Calu3 (cell line): ENCODE data around the gene VSIG10L2. TPM values are rescaled to one million over a fixed set of nuclear protein-coding genes. Genes with fewer than 3 reads are reported as not detected.

ENCODE experiments used
- BruUV-seq: library from RNA; stranded (reverse); fragments of 400-500 nt; replicated peaks from 2 replicates; lab custom pipeline; 2021; lab: Mats Ljungman, UMichigan
- CTCF ChIA-PET: fragments of 300-600 bp; sonication (Branson Sonifier 250); formaldehyde crosslinking; loops from one replicate; lab custom pipeline; 2022; ENCODE audit warnings: antibody characterized with exemption; lab: Charles Lee
- DNase-seq: peaks from one replicate; pipeline ENCODE4 v3.0.0; 2022
- H3K27ac Mint-ChIP-seq: one replicate; pipeline ENCODE4 v1.8.0; 2022; ENCODE audit warnings: mixed read lengths; ENCODE audit not compliant: unreplicated experiment
- H3K27me3 Mint-ChIP-seq: one replicate; pipeline ENCODE4 v1.8.0; 2022; ENCODE audit warnings: mixed read lengths; ENCODE audit not compliant: unreplicated experiment
- H3K36me3 Mint-ChIP-seq: one replicate; pipeline ENCODE4 v1.8.0; 2022; ENCODE audit warnings: mild to moderate bottlenecking, moderate library complexity, mixed read lengths; ENCODE audit not compliant: insufficient read depth, unreplicated experiment
- H3K4me1 Mint-ChIP-seq: one replicate; pipeline ENCODE4 v1.8.0; 2022; ENCODE audit warnings: mild to moderate bottlenecking, low read depth, mixed read lengths; ENCODE audit not compliant: unreplicated experiment
- H3K4me3 Mint-ChIP-seq: one replicate; pipeline ENCODE4 v1.8.0; 2022; ENCODE audit warnings: mild to moderate bottlenecking, low read depth, moderate library complexity, mixed read lengths; ENCODE audit not compliant: unreplicated experiment
- H3K9me3 Mint-ChIP-seq: one replicate; pipeline ENCODE4 v1.8.0; 2022; ENCODE audit warnings: low read depth, mixed read lengths; ENCODE audit not compliant: unreplicated experiment
- CTCF ChIP-seq: fragments of 200-600 bp; IDR thresholded peaks from one replicate; pipeline ENCODE4 v1.8.0; 2022; ENCODE audit warnings: antibody characterized with exemption; ENCODE audit not compliant: unreplicated experiment
- intact Hi-C: fragments of 100-400 bp; cut with micrococcal nuclease; formaldehyde crosslinking; loops from one replicate; pipeline ENCODE4 v1.10.0; 2022; ENCODE audit not compliant: unreplicated experiment
- total RNA-seq: library from RNA; stranded (reverse); gene quantifications from 2 replicates; pipeline ENCODE4 v1.2.3, GENCODE V29; 2022

Gene VSIG10L2
- total RNA-seq, 1 experiment from 2014 or later: not detected

- CTCF ChIA-PET: no interaction called here
- H3K27ac Mint-ChIP-seq: no peak overlapping the region
These were observed 6.7 kb upstream of the VSIG10L2 start for GRCh38 chr11:125939081-125939521.

DNA sequence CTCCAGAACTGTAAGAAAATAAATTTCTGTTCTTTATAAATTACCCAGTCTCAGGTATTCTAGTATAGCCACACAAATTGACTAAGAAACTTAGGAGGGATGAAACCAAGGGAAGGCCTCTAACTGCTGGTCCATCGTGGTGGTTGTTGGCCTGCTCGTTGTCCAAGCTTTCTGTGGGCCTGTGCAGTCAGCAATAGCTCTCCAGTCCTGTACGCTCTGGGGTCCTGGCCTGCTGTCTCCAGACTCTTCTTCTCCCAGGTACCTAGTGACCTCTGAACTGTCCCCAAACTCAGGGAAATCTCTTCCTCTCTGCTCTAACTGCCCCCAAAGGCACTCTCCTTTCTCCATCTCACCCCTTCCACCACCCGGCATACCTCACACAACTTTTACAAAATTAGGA lies 5.7 kb upstream of the VSIG10L2 start:
- Mint-ChIP-seq H3K4me3 (no peak overlapping the region), H3K4me1 (peaks cover 6% of the 10 kb centered on the region), H3K9me3 (no peaks in the 10 kb centered on the region), H3K27ac (no peak overlapping the region), H3K36me3 (no peaks in the 10 kb centered on the region), H3K27me3 (peaks cover 12% of the 10 kb centered on the region)
- intact Hi-C loops: loop anchor here (5.0 kb wide), 2 partner anchors 122 to 177 kb away; partner anchors contain the start of gene CDON
- CTCF ChIA-PET: no interaction called here
- TF ChIP-seq CTCF: no peak
- no peak for DNase-seq
- no TSS peak for BruUV-seq

More at GRCh38 chr11:125939081-125939521, 6.7 kb upstream of the VSIG10L2 start:
- intact Hi-C loops: no loop called here
- H3K9me3 Mint-ChIP-seq: no peaks in the 10 kb centered on the region
- no peaks in the 10 kb centered on the region for H3K36me3 Mint-ChIP-seq
- TF ChIP-seq CTCF: no peak
- no peak overlapping the region for H3K4me3 Mint-ChIP-seq
- peaks cover 6% of the 10 kb centered on the region for H3K4me1 Mint-ChIP-seq
- peaks cover 5% of the 10 kb centered on the region for H3K27me3 Mint-ChIP-seq
- BruUV-seq: no TSS peak
- no peak for DNase-seq

GRCh38 chr11:125941267-125941618 lies 4.6 kb upstream of the VSIG10L2 start:
- Mint-ChIP-seq H3K27ac (no peak overlapping the region), H3K27me3 (peaks cover 12% of the 10 kb centered on the region), H3K9me3 (no peaks in the 10 kb centered on the region), H3K4me3 (no peak overlapping the region), H3K36me3 (no peaks in the 10 kb centered on the region), H3K4me1 (peaks cover 6% of the 10 kb centered on the region)
- intact Hi-C loops: loop anchor here (5.0 kb wide), 2 partner anchors 121 to 176 kb away; partner anchors contain the start of gene CDON
- no peak for TF ChIP-seq CTCF
- DNase-seq: no peak
- BruUV-seq: no TSS peak
- CTCF ChIA-PET: interaction anchor here (1.6 kb wide), 1 partner anchor 120 kb away, joined by 9 read pairs; no protein-coding TSS in a partner anchor

- peak; percentile 29 for TF ChIP-seq CTCF
- intact Hi-C loops: loop anchor here (5.0 kb wide), 2 partner anchors 120 to 175 kb away; partner anchors contain the start of gene CDON
- H3K9me3 Mint-ChIP-seq: no peaks in the 10 kb centered on the region
- BruUV-seq: no TSS peak
- peaks cover 6% of the 10 kb centered on the region for H3K4me1 Mint-ChIP-seq
- no peaks in the 10 kb centered on the region for H3K36me3 Mint-ChIP-seq
- H3K4me3 Mint-ChIP-seq: no peak overlapping the region
- peak; percentile 66 for DNase-seq
- CTCF ChIA-PET: interaction anchor here (0.8 to 1.6 kb wide), 4 partner anchors 120 to 252 kb away, joined by 3 to 9 read pairs (median 4); no protein-coding TSS in a partner anchor
- H3K27ac Mint-ChIP-seq: no peak overlapping the region
- H3K27me3 Mint-ChIP-seq: peaks cover 12% of the 10 kb centered on the region
These were observed 3.9 kb upstream of the VSIG10L2 start for GRCh38 chr11:125941619-125942611.
